Left lung (tissue), 10 donors: ENCODE data around the gene PDIA4. TPM values are rescaled to one million over a fixed set of nuclear protein-coding genes. Genes with fewer than 3 reads are reported as not detected.
"Not testable (repeated sequence)": the region's sequence is repeated elsewhere in the genome, so short reads cannot be mapped to it uniquely, and the experiment has no call there.

Experiments used
- ATAC-seq: fragments of 200-7000 bp; cut with Tn5 transposase; one replicate; pipeline ENCODE4 v1.9.1; 2020; ENCODE audit warnings: moderate library complexity
- DNase-seq, 4 donors: peaks; one replicate each; pipeline ENCODE4 v3.0.0-alpha.2; 2013 to 2020
- H3K27ac ChIP-seq, 2 donors: fragments of 200-600 bp; sonication (generic) in 1 of 2; one replicate each; pipeline versions ENCODE4 v1.5.0 to v1.8.0; 2020 to 2021
- H3K27me3 ChIP-seq, 2 donors: fragments of 200-600 bp; sonication (generic) in 1 of 2; one replicate each; pipeline versions ENCODE4 v1.5.0 to v1.8.0; 2020 to 2021
- H3K36me3 ChIP-seq, 2 donors: fragments of 200-600 bp; sonication (generic) in 1 of 2; one replicate each; pipeline versions ENCODE4 v1.5.0 to v1.8.0; 2020 to 2021
- H3K4me1 ChIP-seq, 2 donors: fragments of 200-600 bp; one replicate each; pipeline ENCODE4 v1.8.0; 2021
- H3K4me3 ChIP-seq, 2 donors: fragments of 200-600 bp; sonication (generic) in 1 of 2; one replicate each; pipeline versions ENCODE4 v1.5.0 to v1.8.0; 2020 to 2021; ENCODE audit warnings: mild to moderate bottlenecking in 1 of 2
- H3K9me3 ChIP-seq, 2 donors: fragments of 200-600 bp; sonication (generic) in 1 of 2; one replicate each; pipeline versions ENCODE4 v1.5.0 to v1.8.0; 2020 to 2021
- CTCF ChIP-seq, 2 donors: fragments of 200-600 bp; sonication (generic) in 1 of 2; IDR thresholded peaks; one replicate each; pipeline versions ENCODE4 v1.5.0 to v1.8.0; 2021; ENCODE audit warnings: antibody characterized with exemption in 2 of 2
- intact Hi-C, 2 donors: fragments of 100-400 bp; cut with DNase I; formaldehyde crosslinking; loops; one replicate each; pipeline versions ENCODE4 v1.11.2 to v1.14.2; 2022
- polyA plus RNA-seq, 6 donors: library from polyadenylated mRNA; unstranded; fragments of 120-200 nt; gene quantifications; one replicate each; pipeline ENCODE4 v1.2.1, GENCODE V29; 2013; ENCODE audit not compliant: insufficient read length in 6 of 6
- total RNA-seq, 2 donors: library from RNA; stranded (reverse); fragmentation: NEBNext Ultra II Directional; extraction: Animal tissue kit (Norgen Biotek cat#: 25700); gene quantifications; one replicate each; pipeline ENCODE4 v1.2.1, GENCODE V29; 2021
- donor health status: DM: no; HTN: yes; CAD: no.
- donor health status: DM: no; HTN: no; CAD: no.

PDIA4 gene
- total and polyA plus RNA-seq, 8 donors = 136 to 239 (median 172) TPM

- TF ChIP-seq CTCF (IDR thresholded peaks at IDR 0.05) = no peak
- intact Hi-C loops = no loop called here
- Histone ChIP-seq H3K27ac (peak overlapping the region in 1 of 2 donors; percentile 65), H3K9me3 (no peaks in the 10 kb centered on the region), H3K4me3 (no peak overlapping the region), H3K4me1 (peaks cover 0 to 4% of the 10 kb centered on the region in 2 donors), H3K27me3 (no peaks in the 10 kb centered on the region), H3K36me3 (peaks cover 0 to 45% of the 10 kb centered on the region in 2 donors)
- ATAC-seq (no peak), DNase-seq (no peak)
Measured at GRCh38 chr7:149070372-149071125, 42.2 kb upstream of the PDIA4 start.

- Histone ChIP-seq H3K9me3 (no peaks in the 10 kb centered on the region), H3K4me1 (peaks cover 0 to 4% of the 10 kb centered on the region in 2 donors), H3K27me3 (no peaks in the 10 kb centered on the region), H3K4me3 (no peak overlapping the region), H3K27ac (no peak overlapping the region), H3K36me3 (peaks cover 0 to 37% of the 10 kb centered on the region in 2 donors)
- ATAC-seq = no peak
- no peak for TF ChIP-seq CTCF (IDR thresholded peaks at IDR 0.05)
- intact Hi-C loops = no loop called here
- no peak for DNase-seq
Measured at GRCh38 chr7:149067869-149068268, 39.6 kb upstream of the PDIA4 start.

- DNase-seq = no peak
Measured at GRCh38 chr7:149063476-149063875, 35.2 kb upstream of the PDIA4 start.

GRCh38 chr7:149062217-149062899, 34.1 kb upstream of the PDIA4 start:
- DNase-seq, H3K9me3 ChIP-seq, H3K36me3 ChIP-seq, H3K4me3 ChIP-seq, H3K4me1 ChIP-seq, ATAC-seq, H3K27me3 ChIP-seq, H3K27ac ChIP-seq, intact Hi-C loops: not testable (repeated sequence)

More at GRCh38 chr7:149063476-149063875, 35.2 kb upstream of the PDIA4 start:
- Histone ChIP-seq H3K4me3 (no peak overlapping the region), H3K9me3 (no peaks in the 10 kb centered on the region), H3K4me1 (peaks cover 0 to 4% of the 10 kb centered on the region in 2 donors), H3K36me3 (no peaks in the 10 kb centered on the region), H3K27me3 (no peaks in the 10 kb centered on the region), H3K27ac (peak overlapping the region in 1 of 2 donors; percentile 5)
- intact Hi-C loops = no loop called here
- ATAC-seq = no peak
- TF ChIP-seq CTCF (IDR thresholded peaks at IDR 0.05) = no peak

- no peak overlapping the region for H3K4me3 ChIP-seq
- no peaks in the 10 kb centered on the region for H3K4me1 ChIP-seq
- DNase-seq (peak in 1 of 4 donors; percentile 15), ATAC-seq (no peak)
- no peaks in the 10 kb centered on the region for H3K27me3 ChIP-seq
- H3K9me3 ChIP-seq = no peaks in the 10 kb centered on the region
- no peaks in the 10 kb centered on the region for H3K36me3 ChIP-seq
- TF ChIP-seq CTCF (IDR thresholded peaks at IDR 0.05) = no peak
- intact Hi-C loops = no loop called here
- H3K27ac ChIP-seq = no peak overlapping the region
Measured at GRCh38 chr7:149060156-149060555, 31.9 kb upstream of the PDIA4 start.
